PC-3 (cell line): ENCODE measurements around the gene RHEX. TPM values are rescaled to one million over a fixed set of nuclear protein-coding genes. Genes with fewer than 3 reads are reported as not detected.
A peak's percentile ranks its signal among the peaks of the same experiment; 100 is the strongest.

ENCODE experiments used
- ATAC-seq: fragments of 200-7000 bp; cut with Tn5 transposase; 2 replicates; pipeline ENCODE4 v1.9.1; 2020; ENCODE audit warnings: mild to moderate bottlenecking, moderate library complexity
- BruUV-seq: library from RNA; stranded (reverse); fragments of 400-500 nt; replicated peaks from 2 replicates; lab custom pipeline; 2021; lab: Mats Ljungman, UMichigan
- CTCF ChIA-PET: fragments of 300-600 bp; sonication (Branson Sonifier 250); formaldehyde crosslinking; loops from one replicate; lab custom pipeline; 2022; ENCODE audit warnings: antibody characterized with exemption; lab: Charles Lee
- POLR2A ChIA-PET: fragments of 300-600 bp; sonication (Branson Sonifier 250); formaldehyde crosslinking; loops from one replicate; lab custom pipeline; 2022; ENCODE audit warnings: antibody characterized with exemption; ENCODE audit not compliant: unreplicated experiment; lab: Charles Lee
- DNase-seq: peaks from one replicate; pipeline ENCODE4 v3.0.0-alpha.2; 2015
- H2AFZ ChIP-seq: fragments of 300-600 bp; sonication (generic); 2 replicates; pipeline ENCODE4 v1.6.0; 2016; ENCODE audit warnings: antibody characterized with exemption, low read length
- H3F3A ChIP-seq: fragments of 300-600 bp; sonication (generic); one replicate; pipeline ENCODE4 v1.6.0; 2017; ENCODE audit warnings: antibody characterized with exemption, low read length, control low read depth, mild to moderate bottlenecking; ENCODE audit not compliant: unreplicated experiment
- H3K27ac ChIP-seq: fragments of 300-600 bp; sonication (generic); 2 replicates; pipeline ENCODE4 v1.5.1; 2016; ENCODE audit warnings: mild to moderate bottlenecking, low read length
- H3K27me3 ChIP-seq: fragments of 300-600 bp; sonication (generic); 2 replicates; pipeline ENCODE4 v1.6.1; 2016; ENCODE audit warnings: low read length, mixed read lengths
- H3K36me3 ChIP-seq: fragments of 300-600 bp; sonication (generic); 2 replicates; pipeline ENCODE4 v1.6.1; 2016; ENCODE audit warnings: low read depth, mixed run types, low read length, mixed read lengths
- H3K4me1 ChIP-seq: fragments of 300-600 bp; sonication (generic); 2 replicates; pipeline ENCODE4 v1.5.1; 2016; ENCODE audit warnings: low read length; ENCODE audit not compliant: insufficient read depth
- H3K4me2 ChIP-seq: fragments of 300-600 bp; sonication (generic); 2 replicates; pipeline ENCODE4 v1.6.0; 2016; ENCODE audit warnings: low read length
- H3K4me3 ChIP-seq: fragments of 300-600 bp; sonication (generic); 2 replicates; pipeline ENCODE4 v1.5.1; 2016; ENCODE audit warnings: mild to moderate bottlenecking, low read length, mixed read lengths
- H3K79me2 ChIP-seq: fragments of 300-600 bp; sonication (generic); 2 replicates; pipeline ENCODE4 v1.6.1; 2017; ENCODE audit warnings: low read length, mixed read lengths
- H3K9ac ChIP-seq: fragments of 300-600 bp; sonication (generic); 2 replicates; pipeline ENCODE4 v1.6.0; 2016; ENCODE audit warnings: mild to moderate bottlenecking, low read length
- H3K9me2 ChIP-seq: fragments of 300-600 bp; sonication (generic); replicated peaks from 2 replicates; pipeline ENCODE4 v1.6.1; 2016; ENCODE audit warnings: mixed run types, low read length, mixed read lengths
- H3K9me3 ChIP-seq: fragments of 300-600 bp; sonication (generic); 2 replicates; pipeline ENCODE4 v1.6.1; 2016; ENCODE audit warnings: low read length, mixed read lengths
- H4K20me1 ChIP-seq: fragments of 300-600 bp; sonication (generic); 2 replicates; pipeline ENCODE4 v1.6.1; 2016; ENCODE audit warnings: low read length, mixed read lengths
- EZH2 ChIP-seq: fragments of 300-600 bp; sonication (generic); IDR thresholded peaks from one replicate; pipeline ENCODE4 v1.6.1; 2017; ENCODE audit warnings: antibody characterized with exemption, mild to moderate bottlenecking, low read length; ENCODE audit not compliant: unreplicated experiment
- EZH2phosphoT487 ChIP-seq: fragments of 300-600 bp; sonication (generic); IDR thresholded peaks from 2 replicates; pipeline ENCODE4 v1.6.1; 2018; ENCODE audit warnings: mild to moderate bottlenecking, antibody characterized with exemption, low read length, borderline replicate concordance
- intact Hi-C: fragments of 100-400 bp; cut with micrococcal nuclease; formaldehyde crosslinking; loops from 2 replicates; pipeline ENCODE4 v1.9.0; 2023
- total RNA-seq: library from RNA; depleted of rRNA; stranded (reverse); fragments of >200 nt; gene quantifications from 2 replicates; pipeline ENCODE4 v1.2.3, GENCODE V29; 2014
- TF ChIP-seq, protein P1 (sequence below): fragments of 300-600 bp; sonication (generic); conservative IDR thresholded peaks from 2 replicates; pipeline ENCODE4 v1.5.1; 2017; ENCODE audit warnings: antibody characterized with exemption, low read depth, mild to moderate bottlenecking, low read length

The RHEX gene
- total RNA-seq, 1 experiment from 2014 or later, result not detected

DNA sequence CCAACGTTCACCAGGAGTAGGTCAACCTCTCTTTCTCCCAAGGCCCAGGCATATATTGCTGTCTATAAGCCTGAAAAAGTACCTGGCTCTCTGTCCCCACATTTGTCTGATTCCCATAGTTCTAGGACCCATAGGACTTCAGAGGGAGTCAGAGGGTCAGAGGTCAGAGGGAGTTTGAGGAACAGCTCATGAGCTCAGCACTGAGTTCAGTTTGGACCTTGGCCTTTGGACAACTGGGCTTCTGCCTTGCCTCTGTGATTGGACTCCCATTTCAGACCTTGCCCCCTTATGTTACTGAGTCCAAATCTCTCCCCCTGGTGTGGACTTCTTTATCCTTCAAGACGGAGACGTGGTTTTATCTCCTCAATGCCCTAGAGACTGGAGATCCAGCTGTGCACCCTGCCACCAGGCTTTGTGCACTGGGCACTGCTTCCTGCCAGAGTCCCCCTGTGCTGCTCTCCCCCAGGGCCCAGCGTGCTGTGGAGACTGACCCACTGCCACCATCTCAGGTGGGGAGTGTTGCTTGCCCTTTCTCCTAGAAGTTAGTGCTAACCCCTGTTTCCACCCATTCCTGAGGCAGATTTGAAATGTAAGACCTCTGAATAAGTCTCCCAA, 32.5 kb upstream of the RHEX start:
- TF ChIP-seq EZH2phosphoT487 (no peak), EZH2 (no peak)
- TF ChIP-seq, protein P1, sequence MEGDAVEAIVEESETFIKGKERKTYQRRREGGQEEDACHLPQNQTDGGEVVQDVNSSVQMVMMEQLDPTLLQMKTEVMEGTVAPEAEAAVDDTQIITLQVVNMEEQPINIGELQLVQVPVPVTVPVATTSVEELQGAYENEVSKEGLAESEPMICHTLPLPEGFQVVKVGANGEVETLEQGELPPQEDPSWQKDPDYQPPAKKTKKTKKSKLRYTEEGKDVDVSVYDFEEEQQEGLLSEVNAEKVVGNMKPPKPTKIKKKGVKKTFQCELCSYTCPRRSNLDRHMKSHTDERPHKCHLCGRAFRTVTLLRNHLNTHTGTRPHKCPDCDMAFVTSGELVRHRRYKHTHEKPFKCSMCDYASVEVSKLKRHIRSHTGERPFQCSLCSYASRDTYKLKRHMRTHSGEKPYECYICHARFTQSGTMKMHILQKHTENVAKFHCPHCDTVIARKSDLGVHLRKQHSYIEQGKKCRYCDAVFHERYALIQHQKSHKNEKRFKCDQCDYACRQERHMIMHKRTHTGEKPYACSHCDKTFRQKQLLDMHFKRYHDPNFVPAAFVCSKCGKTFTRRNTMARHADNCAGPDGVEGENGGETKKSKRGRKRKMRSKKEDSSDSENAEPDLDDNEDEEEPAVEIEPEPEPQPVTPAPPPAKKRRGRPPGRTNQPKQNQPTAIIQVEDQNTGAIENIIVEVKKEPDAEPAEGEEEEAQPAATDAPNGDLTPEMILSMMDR, result no peak
- Histone ChIP-seq H3F3A (no peaks in the 10 kb centered on the region), H3K9me3 (no peaks in the 10 kb centered on the region), H3K4me2 (no peak overlapping the region), H3K9ac (no peak overlapping the region), H3K27ac (no peak overlapping the region), H3K36me3 (no peaks in the 10 kb centered on the region), H4K20me1 (no peaks in the 10 kb centered on the region), H2AFZ (no peak overlapping the region), H3K4me3 (no peak overlapping the region), H3K27me3 (no peaks in the 10 kb centered on the region), H3K4me1 (peaks cover 23% of the 10 kb centered on the region), H3K9me2 (no peaks in the 10 kb centered on the region), H3K79me2 (no peaks in the 10 kb centered on the region)
- intact Hi-C loops, result no loop called here
- no TSS peak for BruUV-seq
- POLR2A ChIA-PET, result no interaction called here
- ATAC-seq, result no peak
- CTCF ChIA-PET, result interaction anchor here (0.6 kb wide), 1 partner anchor 43 kb away, joined by 3 read pairs; no protein-coding TSS in a partner anchor
- no peak for DNase-seq

DNA sequence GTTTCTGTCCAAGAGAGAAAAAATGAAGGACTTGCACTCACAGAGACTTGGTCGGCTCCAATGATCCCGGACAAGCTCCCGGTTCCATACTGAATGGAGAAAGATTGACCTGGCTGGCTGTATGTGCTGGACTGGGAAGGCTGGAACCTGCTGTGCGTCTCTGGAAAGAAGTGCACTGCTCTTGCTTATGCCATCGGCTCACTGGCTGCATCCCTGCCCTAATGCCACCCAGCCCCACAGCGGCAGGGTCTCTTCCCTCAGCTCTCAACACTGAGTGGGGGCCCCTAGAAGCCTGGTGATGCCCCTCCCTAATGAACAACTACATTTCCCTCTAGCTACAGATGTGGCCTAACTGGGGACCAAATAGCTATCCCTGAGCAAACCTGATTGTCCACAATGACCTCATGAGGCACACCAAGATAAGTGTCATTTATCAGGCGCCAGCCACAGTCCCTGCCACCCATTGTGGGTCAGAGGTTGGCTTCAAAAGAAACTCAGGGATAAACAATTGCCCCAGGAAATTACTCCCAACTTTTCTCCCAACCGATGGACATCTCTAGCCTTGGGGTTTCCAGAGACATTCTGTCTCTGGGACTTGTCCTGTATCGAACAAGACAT, 31.9 kb upstream of the RHEX start:
- no peak overlapping the region for H3K9ac ChIP-seq
- DNase-seq, result peak; percentile 41
- H3K79me2 ChIP-seq, result no peaks in the 10 kb centered on the region
- no peaks in the 10 kb centered on the region for H3K9me3 ChIP-seq
- H3K4me3 ChIP-seq, result no peak overlapping the region
- H3K4me1 ChIP-seq, result peaks cover 26% of the 10 kb centered on the region
- no peak overlapping the region for H2AFZ ChIP-seq
- H4K20me1 ChIP-seq, result no peaks in the 10 kb centered on the region
- ChIA-PET CTCF (interaction anchor here (0.6 kb wide), 1 partner anchor 44 kb away, joined by 3 read pairs; no protein-coding TSS in a partner anchor), POLR2A (no interaction called here)
- ATAC-seq, result no peak
- no peaks in the 10 kb centered on the region for H3K9me2 ChIP-seq
- no peaks in the 10 kb centered on the region for H3F3A ChIP-seq
- no peaks in the 10 kb centered on the region for H3K27me3 ChIP-seq
- no peak overlapping the region for H3K27ac ChIP-seq
- intact Hi-C loops, result no loop called here
- TF ChIP-seq EZH2phosphoT487, result no peak
- TF ChIP-seq, protein P1, result no peak
- TF ChIP-seq EZH2, result no peak
- no peaks in the 10 kb centered on the region for H3K36me3 ChIP-seq
- no TSS peak for BruUV-seq
- H3K4me2 ChIP-seq, result peak overlapping the region; percentile 36
